Measurements from ENCODE around the gene TACR2.

- no peak for TF ChIP-seq CTCF (IDR thresholded peaks at IDR 0.05)
- TF ChIP-seq POLR2A (IDR thresholded peaks at IDR 0.05) = no peak
Measured at GRCh38 chr10:69400936-69401335, 15.8 kb downstream of the TACR2 start.
